Endothelial cell of umbilical vein (primary cell): Measurements from ENCODE around the gene LOXL1. TPM values are rescaled to one million over a fixed set of nuclear protein-coding genes. Genes with fewer than 3 reads are reported as not detected.
A peak's percentile ranks its signal among the peaks of the same experiment; 100 is the strongest.

Source experiments
- BruUV-seq: library from RNA; stranded (reverse); fragments of 400-500 nt; replicated peaks from 2 replicates; lab custom pipeline; 2021; lab: Mats Ljungman, UMichigan
- CTCF ChIA-PET: fragments of 300-600, 350-600 bp; sonication (Branson Sonifier 250); formaldehyde crosslinking; loops from one replicate; lab custom pipeline; 2021; ENCODE audit warnings: antibody characterized with exemption, inconsistent platforms; lab: Charles Lee
- POLR2A ChIA-PET: fragments of 300-600, 350-600 bp; sonication (Branson Sonifier 250); formaldehyde crosslinking; loops from one replicate; lab custom pipeline; 2021; ENCODE audit warnings: antibody characterized with exemption, inconsistent platforms; lab: Charles Lee
- DNase-seq: peaks from one replicate; pipeline ENCODE4 v3.0.0-alpha.2; 2011; ENCODE audit warnings: low read depth, low spot score
- FAIRE-seq: peaks from 2 replicates; lab custom pipeline; 2011; peaks lifted over from hg19 to GRCh38; lab: Jason Lieb, UNC
- H2AFZ ChIP-seq: 2 replicates; pipeline ENCODE4 v1.6.0; 2012; ENCODE audit warnings: low read depth, low read length, control low read depth, inconsistent platforms
- H3K27ac ChIP-seq: 2 replicates; pipeline ENCODE4 v1.5.1; 2011; ENCODE audit warnings: low read depth, mild to moderate bottlenecking, control low read depth, low read length, moderate library complexity; ENCODE audit not compliant: insufficient read depth
- H3K27me3 ChIP-seq, 2 experiments: 2 replicates each; pipeline versions ENCODE4 v1.6.0 to v1.6.1; 2011; ENCODE audit warnings: low read length in 2 of 2, mixed read lengths in 1 of 2; ENCODE audit not compliant: control insufficient read depth in 2 of 2, insufficient read depth in 2 of 2
- H3K36me3 ChIP-seq, 2 experiments: 2 replicates in 1 of 2; 3 replicates in 1 of 2; pipeline ENCODE4 v1.5.1; 2011; ENCODE audit warnings: low read length in 2 of 2, mild to moderate bottlenecking in 1 of 2, moderate library complexity in 1 of 2; ENCODE audit not compliant: control insufficient read depth in 2 of 2, insufficient read depth in 2 of 2; ENCODE audit errors: extremely low read depth in 1 of 2
- H3K4me1 ChIP-seq: 3 replicates; pipeline ENCODE4 v1.5.1; 2011; ENCODE audit warnings: mild to moderate bottlenecking, low read length; ENCODE audit not compliant: control insufficient read depth, insufficient read depth; ENCODE audit errors: extremely low read depth
- H3K4me2 ChIP-seq: 2 replicates; pipeline ENCODE4 v1.6.1; 2011; ENCODE audit warnings: low read length, control low read depth, mixed read lengths; ENCODE audit not compliant: insufficient read depth
- H3K4me3 ChIP-seq, 3 experiments: fragments of 200-600 bp in 1 of 3; sonication (generic), shearing (Covaris generic) in 1 of 3; replicated peaks in 1 of 3; 2 replicates each; pipeline ENCODE4 v1.5.1; 2011 to 2016; ENCODE audit warnings: control low read depth in 3 of 3, low read length in 3 of 3, mild to moderate bottlenecking in 2 of 3, inconsistent platforms in 1 of 3, low read depth in 1 of 3, moderate library complexity in 1 of 3; ENCODE audit not compliant: insufficient read depth in 1 of 3
- H3K79me2 ChIP-seq: 2 replicates; pipeline ENCODE4 v1.6.0; 2012; ENCODE audit warnings: low read length, inconsistent platforms; ENCODE audit not compliant: control insufficient read depth, insufficient read depth
- H3K9ac ChIP-seq: replicated peaks from 2 replicates; pipeline ENCODE3; 2011; ENCODE audit warnings: low read length, control low read depth; ENCODE audit not compliant: insufficient read depth; ENCODE audit errors: extremely low read depth
- H3K9me1 ChIP-seq: replicated peaks from 3 replicates; pipeline ENCODE4 v1.6.0; 2011; ENCODE audit warnings: mild to moderate bottlenecking, low read length; ENCODE audit not compliant: control insufficient read depth, insufficient read depth; ENCODE audit errors: extremely low read depth
- H3K9me3 ChIP-seq: replicated peaks from 2 replicates; pipeline ENCODE4 v1.5.1; 2012; ENCODE audit warnings: low read length, inconsistent platforms; ENCODE audit not compliant: control insufficient read depth, insufficient read depth
- H4K20me1 ChIP-seq: replicated peaks from 2 replicates; pipeline ENCODE3; 2011; ENCODE audit warnings: mild to moderate bottlenecking, low read length; ENCODE audit not compliant: control insufficient read depth, insufficient read depth; ENCODE audit errors: extremely low read depth
- EZH2 ChIP-seq: IDR thresholded peaks from 2 replicates; pipeline ENCODE4 v1.6.1; 2012; ENCODE audit warnings: borderline replicate concordance, low read depth, mild to moderate bottlenecking, moderate library complexity, low read length, inconsistent platforms; ENCODE audit not compliant: severe bottlenecking
- FOS ChIP-seq: IDR thresholded peaks from 2 replicates; pipeline ENCODE4 v1.6.1; 2011; ENCODE audit warnings: mild to moderate bottlenecking, low read length, moderate library complexity, borderline replicate concordance; ENCODE audit not compliant: insufficient read depth
- GATA2 ChIP-seq: IDR thresholded peaks from 2 replicates; pipeline ENCODE4 v1.7.0; 2011; ENCODE audit warnings: low read depth, mild to moderate bottlenecking, moderate library complexity, mixed read lengths, low read length; ENCODE audit not compliant: insufficient read length, insufficient read depth
- JUN ChIP-seq: IDR thresholded peaks from 2 replicates; pipeline ENCODE4 v1.6.1; 2011; ENCODE audit warnings: borderline replicate concordance, low read depth; ENCODE audit not compliant: insufficient read length, insufficient read depth
- MYC ChIP-seq: IDR thresholded peaks from one replicate; pipeline ENCODE4 v1.6.1; 2011; ENCODE audit warnings: mild to moderate bottlenecking, low read depth, low read length
- POLR2A ChIP-seq: IDR thresholded peaks from 2 replicates; pipeline ENCODE4 v1.6.1; 2012; ENCODE audit warnings: low read depth, mild to moderate bottlenecking, control low read depth, low read length
- POLR2AphosphoS5 ChIP-seq: IDR thresholded peaks from 2 replicates; pipeline ENCODE4 v1.6.1; 2012; ENCODE audit warnings: low read depth, mild to moderate bottlenecking, control low read depth, low read length, moderate library complexity; ENCODE audit not compliant: insufficient read depth
- dilution Hi-C: fragments of 300-500 bp; cut with MboI; formaldehyde crosslinking; loops from one replicate; pipeline ENCODE4 v1.15.0; 2019; ENCODE audit warnings: low sequenced_read_pairs; ENCODE audit not compliant: extremely low pct_ligation_motif_present
- intact Hi-C: fragments of 100-400 bp; cut with micrococcal nuclease; formaldehyde crosslinking; loops from one replicate; pipeline ENCODE4 v1.10.0; 2022
- polyA plus RNA-seq, 4 experiments: library from polyadenylated mRNA; depleted of rRNA in 3 of 4; stranded (reverse) in 3 of 4; unstranded in 1 of 4; fragments of >200 nt; gene quantifications; 2 replicates each; pipeline versions ENCODE4 v1.2.1 to v1.2.3, GENCODE V29; 2011 to 2012; ENCODE audit warnings: missing spikeins in 1 of 4
- total RNA-seq: library from RNA; stranded (reverse); gene quantifications from 2 replicates; pipeline ENCODE4 v1.2.3, GENCODE V29; 2021
- TF ChIP-seq, protein P1 (sequence below): IDR thresholded peaks from 2 replicates; pipeline ENCODE4 v1.6.1; 2011; ENCODE audit not compliant: insufficient read depth, insufficient read length
- TF ChIP-seq, protein P2 (sequence below), 2 donors: IDR thresholded peaks; 1 replicate in 1 of 2; 2 replicates in 1 of 2; pipeline ENCODE4 v1.5.1; 2011; ENCODE audit warnings: low read length in 2 of 2, mild to moderate bottlenecking in 2 of 2, moderate library complexity in 2 of 2, control low read depth in 1 of 2, inconsistent platforms in 1 of 2, low read depth in 1 of 2; ENCODE audit not compliant: insufficient read depth in 1 of 2; ENCODE audit errors: extremely low read depth in 1 of 2

The LOXL1 gene
- total and polyA plus RNA-seq, 2 donors (not counting 3 experiments of a cell fraction or from before 2014, with no cell fraction given) = 5.2 to 14.4 TPM

DNA sequence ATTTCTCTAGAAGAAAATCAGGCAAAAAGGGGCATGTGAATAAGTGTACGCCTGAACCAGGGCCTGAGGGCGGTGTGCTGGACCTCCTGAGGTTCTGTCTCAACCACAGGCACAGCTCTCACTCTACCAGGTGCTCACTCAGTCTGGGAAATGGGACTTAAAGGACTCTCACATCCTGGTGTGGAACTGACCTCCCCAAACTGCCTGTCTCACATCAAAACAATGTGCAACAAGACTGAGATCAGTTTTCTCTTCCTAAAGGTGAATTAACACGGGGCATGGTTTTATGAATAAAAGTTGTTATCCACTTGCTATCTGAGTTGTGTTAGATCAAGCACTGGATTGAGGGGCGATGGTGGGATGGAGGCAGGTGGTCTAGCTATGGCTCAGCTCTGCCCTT lies 61.0 kb downstream of the LOXL1 start:
- Histone ChIP-seq H3K9me1 (no peaks in the 10 kb centered on the region), H3K36me3 (no peaks in the 10 kb centered on the region), H3K4me3 (no peak overlapping the region), H3K9ac (no peak overlapping the region), H4K20me1 (no peaks in the 10 kb centered on the region), H3K9me3 (no peaks in the 10 kb centered on the region), H3K4me1 (peaks cover 62% of the 10 kb centered on the region), H3K27ac (peak overlapping the region; percentile 26), H3K4me2 (no peak overlapping the region), H2AFZ (no peak overlapping the region), H3K79me2 (no peaks in the 10 kb centered on the region), H3K27me3 (no peaks in the 10 kb centered on the region)
- CTCF ChIA-PET = interaction anchor here (0.9 to 7.0 kb wide), 9 partner anchors 7 to 333 kb away, joined by 3 to 53 read pairs (median 4); partner anchors contain the start of gene PML
- DNase-seq (no peak), FAIRE-seq (peak; percentile 44)
- intact Hi-C loops = no loop called here
- POLR2A ChIA-PET = no interaction called here
- dilution Hi-C loops = no loop called here
- TF ChIP-seq, protein P1, sequence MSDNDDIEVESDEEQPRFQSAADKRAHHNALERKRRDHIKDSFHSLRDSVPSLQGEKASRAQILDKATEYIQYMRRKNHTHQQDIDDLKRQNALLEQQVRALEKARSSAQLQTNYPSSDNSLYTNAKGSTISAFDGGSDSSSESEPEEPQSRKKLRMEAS = no peak
- TF ChIP-seq MYC = no peak
- TF ChIP-seq GATA2 = no peak
- TF ChIP-seq FOS = no peak
- no peak for TF ChIP-seq JUN
- TF ChIP-seq POLR2A = no peak
- no peak for TF ChIP-seq EZH2
- TF ChIP-seq, protein P2, sequence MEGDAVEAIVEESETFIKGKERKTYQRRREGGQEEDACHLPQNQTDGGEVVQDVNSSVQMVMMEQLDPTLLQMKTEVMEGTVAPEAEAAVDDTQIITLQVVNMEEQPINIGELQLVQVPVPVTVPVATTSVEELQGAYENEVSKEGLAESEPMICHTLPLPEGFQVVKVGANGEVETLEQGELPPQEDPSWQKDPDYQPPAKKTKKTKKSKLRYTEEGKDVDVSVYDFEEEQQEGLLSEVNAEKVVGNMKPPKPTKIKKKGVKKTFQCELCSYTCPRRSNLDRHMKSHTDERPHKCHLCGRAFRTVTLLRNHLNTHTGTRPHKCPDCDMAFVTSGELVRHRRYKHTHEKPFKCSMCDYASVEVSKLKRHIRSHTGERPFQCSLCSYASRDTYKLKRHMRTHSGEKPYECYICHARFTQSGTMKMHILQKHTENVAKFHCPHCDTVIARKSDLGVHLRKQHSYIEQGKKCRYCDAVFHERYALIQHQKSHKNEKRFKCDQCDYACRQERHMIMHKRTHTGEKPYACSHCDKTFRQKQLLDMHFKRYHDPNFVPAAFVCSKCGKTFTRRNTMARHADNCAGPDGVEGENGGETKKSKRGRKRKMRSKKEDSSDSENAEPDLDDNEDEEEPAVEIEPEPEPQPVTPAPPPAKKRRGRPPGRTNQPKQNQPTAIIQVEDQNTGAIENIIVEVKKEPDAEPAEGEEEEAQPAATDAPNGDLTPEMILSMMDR (IDR thresholded peaks at IDR 0.05; ENCODE audit: extremely low read depth in 1 of 2, insufficient read depth in 1 of 2, low read depth in 1 of 2, low read length in 2 of 2) = no peak
- TF ChIP-seq POLR2AphosphoS5 = no peak
- BruUV-seq = no TSS peak
